ENCODE data around the gene CUEDC2. TPM values are rescaled to one million over a fixed set of nuclear protein-coding genes. Genes with fewer than 3 reads are reported as not detected.

The CUEDC2 gene
- total and polyA plus RNA-seq, 2 experiments from 2014 or later, result 45.4 to 79.9 TPM

GRCh38 chr10:102397222-102398171 lies 34.9 kb downstream of the CUEDC2 start:
- Histone ChIP-seq H3K4me3 (no peak overlapping the region), H3K27me3 (no peaks in the 10 kb centered on the region), H3K9me2 (replicated peaks; ENCODE audit: insufficient read depth) (no peaks in the 10 kb centered on the region), H3K27ac (no peak overlapping the region), H3K36me3 (replicated peaks; ENCODE audit: insufficient read depth, low read depth) (no peaks in the 10 kb centered on the region), H2AFZ (no peak overlapping the region), H3K4me1 (ENCODE audit: insufficient read depth) (peaks cover 22% of the 10 kb centered on the region), H4K20me1 (ENCODE audit: insufficient read depth, poor library complexity, severe bottlenecking) (no peaks in the 10 kb centered on the region), H3K79me2 (peaks cover 11% of the 10 kb centered on the region), H3K4me2 (no peak overlapping the region), H3K9me3 (ENCODE audit: low read depth) (no peaks in the 10 kb centered on the region)
- no peak for TF ChIP-seq CTCF (IDR thresholded peaks at IDR 0.05; ENCODE audit: poor library complexity)
- TF ChIP-seq EZH2phosphoT487 (IDR thresholded peaks at IDR 0.05; ENCODE audit: low read depth, severe bottlenecking, unreplicated experiment), result no peak
- TF ChIP-seq EZH2 (IDR thresholded peaks at IDR 0.05; ENCODE audit: borderline replicate concordance), result no peak
- no peak for DNase-seq (ENCODE audit: low spot score)
- 95% methylated on average over 13 of the region's 14 CpGs for WGBS (ENCODE audit: low lambda C conversion rate, missing lambda C conversion rate)

DNA sequence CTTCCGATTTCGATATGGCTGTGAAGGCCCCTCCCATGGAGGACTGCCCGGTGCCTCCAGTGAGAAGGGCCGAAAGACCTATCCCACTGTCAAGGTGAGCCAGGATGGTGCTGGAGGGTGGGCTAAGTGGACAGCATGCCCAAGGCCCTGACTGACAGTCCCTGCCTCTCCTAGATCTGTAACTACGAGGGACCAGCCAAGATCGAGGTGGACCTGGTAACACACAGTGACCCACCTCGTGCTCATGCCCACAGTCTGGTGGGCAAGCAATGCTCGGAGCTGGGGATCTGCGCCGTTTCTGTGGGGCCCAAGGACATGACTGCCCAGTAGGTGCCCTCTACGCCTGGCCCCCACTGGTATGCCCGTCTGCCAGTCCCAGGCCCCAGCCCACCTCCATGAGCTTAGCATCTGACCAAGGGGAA lies 35.6 kb downstream of the CUEDC2 start:
- Histone ChIP-seq H3K36me3 (replicated peaks; ENCODE audit: insufficient read depth, low read depth) (no peaks in the 10 kb centered on the region), H3K27ac (no peak overlapping the region), H3K4me2 (peak overlapping the region; percentile 98)

GRCh38 chr10:102396317-102396650 lies 36.1 kb downstream of the CUEDC2 start:
- Histone ChIP-seq H2AFZ (no peak overlapping the region), H3K27ac (peak overlapping the region; percentile 97), H3K4me3 (peak overlapping the region; percentile 91), H3K9me2 (replicated peaks; ENCODE audit: insufficient read depth) (no peaks in the 10 kb centered on the region), H3K36me3 (replicated peaks; ENCODE audit: insufficient read depth, low read depth) (no peaks in the 10 kb centered on the region), H3K4me1 (ENCODE audit: insufficient read depth) (peaks cover 18% of the 10 kb centered on the region), H4K20me1 (ENCODE audit: insufficient read depth, poor library complexity, severe bottlenecking) (no peaks in the 10 kb centered on the region), H3K4me2 (peak overlapping the region; percentile 98), H3K27me3 (no peaks in the 10 kb centered on the region), H3K9me3 (ENCODE audit: low read depth) (no peaks in the 10 kb centered on the region), H3K79me2 (peaks cover 11% of the 10 kb centered on the region)
- DNase-seq (ENCODE audit: low spot score), result no peak
- no peak for TF ChIP-seq EZH2 (IDR thresholded peaks at IDR 0.05; ENCODE audit: borderline replicate concordance)
- TF ChIP-seq EZH2phosphoT487 (IDR thresholded peaks at IDR 0.05; ENCODE audit: low read depth, severe bottlenecking, unreplicated experiment), result no peak
- no peak for TF ChIP-seq CTCF (IDR thresholded peaks at IDR 0.05; ENCODE audit: poor library complexity)
- WGBS (ENCODE audit: low lambda C conversion rate, missing lambda C conversion rate), result 67% methylated on average over 4 of the region's 4 CpGs

More for the DNA sequence above, 35.6 kb downstream of the CUEDC2 start:
- Histone ChIP-seq H2AFZ (no peak overlapping the region), H3K9me2 (replicated peaks; ENCODE audit: insufficient read depth) (no peaks in the 10 kb centered on the region), H3K27me3 (no peaks in the 10 kb centered on the region), H3K9me3 (ENCODE audit: low read depth) (no peaks in the 10 kb centered on the region), H4K20me1 (ENCODE audit: insufficient read depth, poor library complexity, severe bottlenecking) (no peaks in the 10 kb centered on the region), H3K4me3 (no peak overlapping the region), H3K79me2 (peaks cover 11% of the 10 kb centered on the region), H3K4me1 (ENCODE audit: insufficient read depth) (peaks cover 22% of the 10 kb centered on the region)
- DNase-seq (ENCODE audit: low spot score), result no peak
- WGBS (ENCODE audit: low lambda C conversion rate, missing lambda C conversion rate), result 94% methylated on average over 12 of the region's 12 CpGs
- TF ChIP-seq CTCF (IDR thresholded peaks at IDR 0.05; ENCODE audit: poor library complexity) (no peak), EZH2phosphoT487 (IDR thresholded peaks at IDR 0.05; ENCODE audit: low read depth, severe bottlenecking, unreplicated experiment) (no peak)

Measured in hepatocyte (in vitro differentiated cells).